Measurements from ENCODE around the gene LAMA2. TPM values are rescaled to one million over a fixed set of nuclear protein-coding genes. Genes with fewer than 3 reads are reported as not detected.

LAMA2 gene
- polyA plus RNA-seq, 1 of the 3 experiments (the other 2 are of a cell fraction) = 0.92 TPM

DNA sequence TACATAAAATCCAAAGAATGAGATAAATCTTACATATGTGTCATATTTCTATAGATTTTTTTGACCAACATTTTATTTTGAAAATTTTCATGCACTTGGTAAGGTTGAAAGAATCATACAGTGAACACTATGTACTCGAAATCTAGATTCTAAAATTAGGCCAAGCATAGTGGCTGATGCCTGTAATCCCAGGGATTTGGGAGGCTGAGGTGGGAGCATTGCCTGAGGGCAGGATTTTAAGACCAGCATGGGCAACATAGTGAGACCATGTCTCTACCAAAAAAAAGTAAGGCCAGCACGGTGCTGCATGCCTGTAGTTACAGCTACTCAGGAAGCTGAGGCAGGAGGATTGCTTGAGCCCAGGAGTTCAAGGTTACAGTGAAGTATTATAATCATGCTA lies 158.6 kb downstream of the LAMA2 start:
- CTCF ChIA-PET = no interaction called here
- Histone ChIP-seq H3K9me2 (no peaks in the 10 kb centered on the region), H2AFZ (ENCODE audit: low read depth) (no peak overlapping the region), H3K4me2 (no peak overlapping the region), H3K9me3 (no peaks in the 10 kb centered on the region), H3K79me2 (ENCODE audit: insufficient read depth) (no peaks in the 10 kb centered on the region), H3F3A (replicated peaks; ENCODE audit: insufficient read depth) (no peaks in the 10 kb centered on the region), H3K4me3 (ENCODE audit: low read depth in 2 of 2, low read length in 1 of 2) (no peak overlapping the region), H4K20me1 (ENCODE audit: insufficient read depth) (no peaks in the 10 kb centered on the region), H3K27me3 (ENCODE audit: insufficient read depth) (no peaks in the 10 kb centered on the region), H3K27ac (ENCODE audit: low read depth in 2 of 2, low read length in 1 of 2) (no peak overlapping the region), H3K36me3 (replicated peaks in 1 of 2; ENCODE audit: control insufficient read depth in 1 of 2, insufficient read depth in 2 of 2, low read length in 1 of 2) (no peaks in the 10 kb centered on the region), H3K9ac (no peak overlapping the region), H3K4me1 (ENCODE audit: control insufficient read depth in 1 of 2, insufficient read depth in 2 of 2, low read depth in 1 of 2, low read length in 1 of 2) (no peaks in the 10 kb centered on the region)
- TF ChIP-seq RAD21 (IDR thresholded peaks at IDR 0.05; ENCODE audit: low read length) = no peak
- TF ChIP-seq ELF1 (IDR thresholded peaks at IDR 0.05) = no peak
- no peak for TF ChIP-seq CHD2 (IDR thresholded peaks at IDR 0.05; ENCODE audit: low read length, partially characterized antibody)
- no peak for TF ChIP-seq NRF1 (IDR thresholded peaks at IDR 0.05; ENCODE audit: low read depth, low read length)
- no peak for TF ChIP-seq SMC3 (IDR thresholded peaks at IDR 0.05; ENCODE audit: low read depth, low read length)
- TF ChIP-seq NFIC (IDR thresholded peaks at IDR 0.05; ENCODE audit: borderline replicate concordance) = no peak
- TF ChIP-seq TAF1 (IDR thresholded peaks at IDR 0.05; ENCODE audit: borderline replicate concordance, low read depth, low read length) = no peak
- TF ChIP-seq EP300 (IDR thresholded peaks at IDR 0.05; ENCODE audit: borderline replicate concordance in 1 of 2, low read depth in 1 of 2, low read length in 1 of 2) = no peak
- TF ChIP-seq MXI1 (IDR thresholded peaks at IDR 0.05; ENCODE audit: low read depth, low read length) = no peak
- TF ChIP-seq GABPA (IDR thresholded peaks at IDR 0.05; ENCODE audit: low read depth) = no peak
- no peak for TF ChIP-seq TCF12 (IDR thresholded peaks at IDR 0.05)
- no peak for TF ChIP-seq CTCF (IDR thresholded peaks at IDR 0.05)
- POLR2A ChIA-PET = no interaction called here
- WGBS (ENCODE audit: low lambda C conversion rate) = 0% methylated on average over 2 of the region's 2 CpGs
- DNase-seq = no peak

GRCh38 chr6:129046526-129046925 lies 163.6 kb downstream of the LAMA2 start:
- POLR2A ChIA-PET = no interaction called here

More at GRCh38 chr6:129046526-129046925, 163.6 kb downstream of the LAMA2 start:
- no peaks in the 10 kb centered on the region for H3K79me2 ChIP-seq (ENCODE audit: insufficient read depth)
- no peak for DNase-seq
- H4K20me1 ChIP-seq (ENCODE audit: insufficient read depth) = no peaks in the 10 kb centered on the region
- H3K9ac ChIP-seq = no peak overlapping the region
- H3K4me2 ChIP-seq = no peak overlapping the region
- H3K9me3 ChIP-seq = no peaks in the 10 kb centered on the region
- H3K9me2 ChIP-seq = no peaks in the 10 kb centered on the region
- CTCF ChIA-PET = no interaction called here
- H3K27ac ChIP-seq (ENCODE audit: low read depth in 2 of 2, low read length in 1 of 2) = no peak overlapping the region
- no peaks in the 10 kb centered on the region for H3K4me1 ChIP-seq (ENCODE audit: control insufficient read depth in 1 of 2, insufficient read depth in 2 of 2, low read depth in 1 of 2, low read length in 1 of 2)
- TF ChIP-seq FOSL2 (IDR thresholded peaks at IDR 0.05; ENCODE audit: borderline replicate concordance, low read depth) = no peak
- TF ChIP-seq, protein P1, sequence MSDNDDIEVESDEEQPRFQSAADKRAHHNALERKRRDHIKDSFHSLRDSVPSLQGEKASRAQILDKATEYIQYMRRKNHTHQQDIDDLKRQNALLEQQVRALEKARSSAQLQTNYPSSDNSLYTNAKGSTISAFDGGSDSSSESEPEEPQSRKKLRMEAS (IDR thresholded peaks at IDR 0.05; ENCODE audit: low read depth) = no peak
- TF ChIP-seq SMC3 (IDR thresholded peaks at IDR 0.05; ENCODE audit: low read depth, low read length) = no peak
- TF ChIP-seq ELF1 (IDR thresholded peaks at IDR 0.05) = no peak
- TF ChIP-seq, protein P2, sequence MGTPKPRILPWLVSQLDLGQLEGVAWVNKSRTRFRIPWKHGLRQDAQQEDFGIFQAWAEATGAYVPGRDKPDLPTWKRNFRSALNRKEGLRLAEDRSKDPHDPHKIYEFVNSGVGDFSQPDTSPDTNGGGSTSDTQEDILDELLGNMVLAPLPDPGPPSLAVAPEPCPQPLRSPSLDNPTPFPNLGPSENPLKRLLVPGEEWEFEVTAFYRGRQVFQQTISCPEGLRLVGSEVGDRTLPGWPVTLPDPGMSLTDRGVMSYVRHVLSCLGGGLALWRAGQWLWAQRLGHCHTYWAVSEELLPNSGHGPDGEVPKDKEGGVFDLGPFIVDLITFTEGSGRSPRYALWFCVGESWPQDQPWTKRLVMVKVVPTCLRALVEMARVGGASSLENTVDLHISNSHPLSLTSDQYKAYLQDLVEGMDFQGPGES (IDR thresholded peaks at IDR 0.05; ENCODE audit: low read depth, low read length) = no peak
- TF ChIP-seq FOXJ3 (CRISPR knock-in tag; IDR thresholded peaks at IDR 0.05) = no peak
- TF ChIP-seq MEF2A (IDR thresholded peaks at IDR 0.05; ENCODE audit: borderline replicate concordance, low read depth) = no peak
- TF ChIP-seq RAD21 (IDR thresholded peaks at IDR 0.05; ENCODE audit: low read length) = no peak
- no peak overlapping the region for H3K4me3 ChIP-seq (ENCODE audit: low read depth in 2 of 2, low read length in 1 of 2)
- no peaks in the 10 kb centered on the region for H3K27me3 ChIP-seq (ENCODE audit: insufficient read depth)
- no peaks in the 10 kb centered on the region for H3K36me3 ChIP-seq (replicated peaks in 1 of 2; ENCODE audit: control insufficient read depth in 1 of 2, insufficient read depth in 2 of 2, low read length in 1 of 2)
- no peak overlapping the region for H2AFZ ChIP-seq (ENCODE audit: low read depth)
- no peaks in the 10 kb centered on the region for H3F3A ChIP-seq (replicated peaks; ENCODE audit: insufficient read depth)
- WGBS (ENCODE audit: low lambda C conversion rate) = 17% methylated on average over 2 of the region's 2 CpGs

All from SK-N-SH (cell line).